SU-DHL-6 (cell line): Measurements from ENCODE around the gene ZNF678.
"Not testable (repeated sequence)": the region's sequence is repeated elsewhere in the genome, so short reads cannot be mapped to it uniquely, and the experiment has no call there.

Source experiments
- H2AFZ ChIP-seq: fragments of 200-600 bp; sonication (generic); 2 replicates; pipeline ENCODE4 v1.6.1; 2014; ENCODE audit warnings: low read depth, mild to moderate bottlenecking, moderate library complexity, mixed read lengths, antibody characterized with exemption, low read length; ENCODE audit not compliant: severe bottlenecking
- H3F3A ChIP-seq: fragments of 200-600 bp; shearing (Covaris generic); 2 replicates; pipeline ENCODE4 v1.6.0; 2016; ENCODE audit warnings: antibody characterized with exemption, mild to moderate bottlenecking; ENCODE audit not compliant: insufficient read depth
- H3K27ac ChIP-seq: fragments of 200-600 bp; sonication (generic); 2 replicates; pipeline ENCODE4 v1.5.1; 2016; ENCODE audit warnings: low read depth, mild to moderate bottlenecking, low read length, moderate library complexity, mixed read lengths
- H3K27me3 ChIP-seq: fragments of 200-600 bp; sonication (generic), shearing (Covaris generic); 2 replicates; pipeline ENCODE4 v1.6.0; 2014; ENCODE audit warnings: mild to moderate bottlenecking, low read length
- H3K36me3 ChIP-seq: fragments of 200-600 bp; sonication (generic); 2 replicates; pipeline ENCODE4 v1.6.1; 2014; ENCODE audit warnings: mild to moderate bottlenecking, low read length, mixed read lengths
- H3K4me2 ChIP-seq: fragments of 300-600, 200-600 bp; shearing (Covaris generic), sonication (generic); 2 replicates; pipeline ENCODE4 v1.6.0; 2014; ENCODE audit warnings: low read length, low read depth, mild to moderate bottlenecking; ENCODE audit not compliant: poor library complexity, severe bottlenecking
- H3K4me3 ChIP-seq: fragments of 200-600 bp; sonication (generic); 2 replicates; pipeline ENCODE4 v1.5.1; 2014; ENCODE audit warnings: antibody characterized with exemption, low read length, mild to moderate bottlenecking, mixed read lengths; ENCODE audit not compliant: insufficient read depth, poor library complexity, severe bottlenecking
- H3K79me2 ChIP-seq: fragments of 200-600 bp; sonication (generic); 2 replicates; pipeline ENCODE4 v1.6.1; 2014; ENCODE audit warnings: mild to moderate bottlenecking, low read length, moderate library complexity; ENCODE audit not compliant: insufficient read depth
- H3K9ac ChIP-seq: fragments of 200-600 bp; sonication (generic); 2 replicates; pipeline ENCODE4 v1.7.0; 2014; ENCODE audit warnings: mild to moderate bottlenecking, low read length
- H3K9me2 ChIP-seq: fragments of 200-600 bp; sonication (generic); replicated peaks from 2 replicates; pipeline ENCODE4 v1.6.1; 2014; ENCODE audit warnings: low read length; ENCODE audit not compliant: insufficient read depth
- H3K9me3 ChIP-seq: fragments of 200-600 bp; sonication (generic); 2 replicates; pipeline ENCODE4 v1.6.1; 2014; ENCODE audit warnings: low read length, mixed read lengths; ENCODE audit not compliant: insufficient read depth
- H4K20me1 ChIP-seq: fragments of 200-600 bp; sonication (generic); 2 replicates; pipeline ENCODE4 v1.6.1; 2014; ENCODE audit warnings: low read depth, mild to moderate bottlenecking, antibody characterized with exemption, low read length, moderate library complexity, mixed read lengths
- CTCF ChIP-seq: fragments of 200-600 bp; sonication (generic); IDR thresholded peaks from one replicate; pipeline ENCODE4 v1.5.1; 2017; ENCODE audit warnings: antibody characterized with exemption, mild to moderate bottlenecking, low read length, moderate library complexity; ENCODE audit not compliant: insufficient read depth, poor library complexity, severe bottlenecking
- EZH2phosphoT487 ChIP-seq: fragments of 200-600 bp; sonication (generic), shearing (Covaris generic); conservative IDR thresholded peaks from 2 replicates; pipeline ENCODE4 v1.6.1; 2018; ENCODE audit warnings: mild to moderate bottlenecking, antibody characterized with exemption, low read length, moderate library complexity, mixed read lengths

Gene ZNF678

GRCh38 chr1:227604446-227604845, 41.1 kb downstream of the ZNF678 start:
- Histone ChIP-seq H3K9me2 (no peaks in the 10 kb centered on the region), H3K9me3 (peaks cover 20% of the 10 kb centered on the region; the same call in 1 of the 2 replicates), H3K79me2 (peaks cover 57% of the 10 kb centered on the region), H2AFZ (no peak overlapping the region), H3K36me3 (peaks cover 33% of the 10 kb centered on the region; the same call in 1 of the 2 replicates), H3K4me2 (no peak overlapping the region), H3K4me3 (no peak overlapping the region), H3K27me3 (no peaks in the 10 kb centered on the region), H3K27ac (no peak overlapping the region), H3F3A (no peaks in the 10 kb centered on the region), H4K20me1 (no peaks in the 10 kb centered on the region), H3K9ac (no peak overlapping the region)
- TF ChIP-seq EZH2phosphoT487 (no peak), CTCF (no peak)

GRCh38 chr1:227606271-227606670, 42.9 kb downstream of the ZNF678 start:
- H2AFZ ChIP-seq, H3K9me3 ChIP-seq, H3K9me2 ChIP-seq, H4K20me1 ChIP-seq, H3K4me3 ChIP-seq, H3K27ac ChIP-seq, H3F3A ChIP-seq, H3K27me3 ChIP-seq, H3K9ac ChIP-seq, H3K4me2 ChIP-seq: not testable (repeated sequence)
- peaks cover 28% of the 10 kb centered on the region; the same call in 1 of the 2 replicates for H3K36me3 ChIP-seq
- peaks cover 38% of the 10 kb centered on the region for H3K79me2 ChIP-seq

GRCh38 chr1:227607336-227607898, 44.1 kb downstream of the ZNF678 start:
- no peak overlapping the region for H3K9ac ChIP-seq
- H3K9me3 ChIP-seq = peaks cover 5% of the 10 kb centered on the region; the same call in 1 of the 2 replicates
- peaks cover 28% of the 10 kb centered on the region; the same call in 1 of the 2 replicates for H3K36me3 ChIP-seq
- no peaks in the 10 kb centered on the region for H4K20me1 ChIP-seq
- H3K27me3 ChIP-seq = no peaks in the 10 kb centered on the region
- H3K9me2 ChIP-seq = no peaks in the 10 kb centered on the region
- H3K4me3 ChIP-seq = no peak overlapping the region
- H2AFZ ChIP-seq = no peak overlapping the region
- no peak overlapping the region for H3K27ac ChIP-seq
- H3K4me2 ChIP-seq = no peak overlapping the region
- H3F3A ChIP-seq = no peaks in the 10 kb centered on the region
- TF ChIP-seq CTCF = no peak
- TF ChIP-seq EZH2phosphoT487 = no peak
- H3K79me2 ChIP-seq = peaks cover 30% of the 10 kb centered on the region

GRCh38 chr1:227612658-227613057, 49.3 kb downstream of the ZNF678 start:
- Histone ChIP-seq H3K36me3 (peaks cover 15% of the 10 kb centered on the region; the same call in 1 of the 2 replicates), H3K27me3 (no peaks in the 10 kb centered on the region), H3K9me2 (no peaks in the 10 kb centered on the region), H3K79me2 (peaks cover 3% of the 10 kb centered on the region; the same call in 1 of the 2 replicates), H3K4me3 (no peak overlapping the region), H4K20me1 (no peaks in the 10 kb centered on the region), H3K4me2 (no peak overlapping the region), H3K9ac (no peak overlapping the region), H2AFZ (no peak overlapping the region), H3F3A (no peaks in the 10 kb centered on the region), H3K9me3 (no peaks in the 10 kb centered on the region; the same call in 1 of the 2 replicates), H3K27ac (no peak overlapping the region)
- no peak for TF ChIP-seq EZH2phosphoT487
- TF ChIP-seq CTCF = no peak
